K562 (cell line): ENCODE results near the gene SLC9A1. TPM values are rescaled to one million over a fixed set of nuclear protein-coding genes. Genes with fewer than 3 reads are reported as not detected.

Experiments
- BRD4 ChIP-seq: fragments of 200-600 bp; sonication (generic); IDR thresholded peaks from 2 replicates; pipeline ENCODE4 v1.6.1; 2017; ENCODE audit warnings: inconsistent platforms
- CAMTA2 ChIP-seq: fragments of 250-450 bp; sonication (Bioruptor Pico); conservative IDR thresholded peaks from 2 replicates; pipeline ENCODE4 v1.5.1; 2022
- CC2D1A ChIP-seq: fragments of 450-650 bp; IDR thresholded peaks from 2 replicates; pipeline ENCODE4 v1.6.1; 2017; ENCODE audit warnings: mild to moderate bottlenecking
- HNRNPL ChIP-seq: fragments of 200-400 bp; formaldehyde crosslinking; IDR thresholded peaks from 2 replicates; pipeline ENCODE4 v1.6.1; 2017; ENCODE audit warnings: low read depth, mild to moderate bottlenecking, low read length
- MEIS2 ChIP-seq: fragments of 450-650 bp; IDR thresholded peaks from 2 replicates; pipeline ENCODE4 v1.6.1; 2014; ENCODE audit warnings: mild to moderate bottlenecking; ENCODE audit not compliant: partially characterized antibody
- NEUROD1 ChIP-seq: fragments of 150-350 bp; IDR thresholded peaks from 2 replicates; pipeline ENCODE4 v1.6.1; 2014; ENCODE audit warnings: borderline replicate concordance, low read length, low read depth; ENCODE audit not compliant: partially characterized antibody
- RHOXF2B ChIP-seq: fragments of 250-450 bp; sonication (Bioruptor Pico); conservative IDR thresholded peaks from 2 replicates; pipeline ENCODE4 v1.5.1; 2021
- TEAD4 ChIP-seq, 2 experiments: sonication (generic) in 1 of 2; formaldehyde crosslinking in 1 of 2; IDR thresholded peaks; 2 replicates each; pipeline versions ENCODE4 v1.6.1 to v1.8.0; 2012 to 2022; ENCODE audit warnings: borderline replicate concordance in 1 of 2, inconsistent platforms in 1 of 2, low read length in 1 of 2, mild to moderate bottlenecking in 1 of 2, missing genetic modification reagents in 1 of 2
- ZNF347 ChIP-seq: fragments of 450-650 bp; formaldehyde crosslinking; IDR thresholded peaks from 2 replicates; pipeline ENCODE4 v1.4.0; 2020; ENCODE audit warnings: low read depth, mild to moderate bottlenecking, moderate library complexity
- ZNF561 ChIP-seq: fragments of 450-650 bp; formaldehyde crosslinking; conservative IDR thresholded peaks from 2 replicates; pipeline ENCODE4 v1.4.0; 2020; ENCODE audit warnings: mild to moderate bottlenecking, moderate library complexity
- polyA plus RNA-seq, 8 experiments: library from polyadenylated mRNA; depleted of rRNA in 4 of 8; stranded (reverse) in 5 of 8; unstranded in 3 of 8; fragments of >200 nt; fragmentation: Nextera tagmentation in 2 of 8; fragmentation: Illumina TruSeq in 1 of 8; extraction: Ambion mirVana in 2 of 8; extraction: Trizol in 1 of 8; gene quantifications; 2 replicates each; pipeline versions ENCODE4 v1.2.1 to v1.2.3, GENCODE V29; 2011 to 2014; ENCODE audit warnings: inconsistent platforms in 1 of 8, missing spikeins in 1 of 8
- total RNA-seq, 7 experiments: library from RNA; depleted of rRNA in 6 of 7; stranded (reverse); fragments of >200 nt in 6 of 7; fragmentation: Illumina TruSeq in 2 of 7; extraction: Trizol in 2 of 7; gene quantifications; 2 replicates each; pipeline versions ENCODE4 v1.2.1 to v1.2.3, GENCODE V29; 2011 to 2021; ENCODE audit warnings: low replicate concordance in 1 of 7
- TF ChIP-seq, protein P1 (sequence below): fragments of 250-450 bp; sonication (Bioruptor Pico); IDR thresholded peaks from 2 replicates; pipeline ENCODE4 v1.8.0; 2021; ENCODE audit warnings: moderate library complexity, mild to moderate bottlenecking, inconsistent platforms
- TF ChIP-seq, protein P2 (sequence below): fragments of 200-600 bp; sonication (generic); IDR thresholded peaks from one replicate; pipeline ENCODE4 v1.6.1; 2012; ENCODE audit warnings: mild to moderate bottlenecking, low read depth, low read length, inconsistent platforms
- TF ChIP-seq, protein P3 (sequence below): fragments of 250-450 bp; sonication (Bioruptor Pico); IDR thresholded peaks from 2 replicates; pipeline ENCODE4 v1.8.0; 2021; ENCODE audit warnings: moderate library complexity, mild to moderate bottlenecking, inconsistent platforms
- TF ChIP-seq, protein P4 (sequence below): fragments of 450-650 bp; IDR thresholded peaks from 2 replicates; pipeline ENCODE4 v1.6.1; 2016; ENCODE audit warnings: antibody characterized with exemption

Gene SLC9A1
- total and polyA plus RNA-seq, 9 of the 15 experiments (the other 6 are each of a cell fraction or from before 2014, with no cell fraction given) = 0.59 to 14.4 (median 2.0) TPM

DNA sequence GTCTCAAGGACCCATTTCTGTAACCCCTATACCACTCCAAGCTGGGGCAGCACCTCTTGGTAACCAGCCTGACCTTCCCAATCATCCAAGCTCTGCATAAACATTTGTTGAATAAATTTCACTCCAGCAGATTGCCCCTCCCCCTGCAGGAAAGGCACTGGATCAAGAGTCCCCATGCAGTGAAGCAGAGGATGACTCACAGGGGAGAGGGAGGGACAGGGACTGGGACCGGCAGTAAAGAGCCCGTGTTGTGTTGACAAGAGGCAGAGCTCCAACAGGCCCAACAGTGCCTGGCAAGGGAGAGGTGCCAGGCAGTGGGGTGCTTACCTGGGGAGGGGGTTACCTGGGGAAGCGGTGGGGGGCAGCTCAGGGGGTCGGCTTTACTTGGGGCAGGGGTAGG, 32.3 kb downstream of the SLC9A1 start (continued):
- TF ChIP-seq, protein P1, sequence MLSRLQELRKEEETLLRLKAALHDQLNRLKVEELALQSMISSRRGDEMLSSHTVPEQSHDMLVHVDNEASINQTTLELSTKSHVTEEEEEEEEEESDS (CRISPR knock-in tag) = no peak
- TF ChIP-seq, protein P2, sequence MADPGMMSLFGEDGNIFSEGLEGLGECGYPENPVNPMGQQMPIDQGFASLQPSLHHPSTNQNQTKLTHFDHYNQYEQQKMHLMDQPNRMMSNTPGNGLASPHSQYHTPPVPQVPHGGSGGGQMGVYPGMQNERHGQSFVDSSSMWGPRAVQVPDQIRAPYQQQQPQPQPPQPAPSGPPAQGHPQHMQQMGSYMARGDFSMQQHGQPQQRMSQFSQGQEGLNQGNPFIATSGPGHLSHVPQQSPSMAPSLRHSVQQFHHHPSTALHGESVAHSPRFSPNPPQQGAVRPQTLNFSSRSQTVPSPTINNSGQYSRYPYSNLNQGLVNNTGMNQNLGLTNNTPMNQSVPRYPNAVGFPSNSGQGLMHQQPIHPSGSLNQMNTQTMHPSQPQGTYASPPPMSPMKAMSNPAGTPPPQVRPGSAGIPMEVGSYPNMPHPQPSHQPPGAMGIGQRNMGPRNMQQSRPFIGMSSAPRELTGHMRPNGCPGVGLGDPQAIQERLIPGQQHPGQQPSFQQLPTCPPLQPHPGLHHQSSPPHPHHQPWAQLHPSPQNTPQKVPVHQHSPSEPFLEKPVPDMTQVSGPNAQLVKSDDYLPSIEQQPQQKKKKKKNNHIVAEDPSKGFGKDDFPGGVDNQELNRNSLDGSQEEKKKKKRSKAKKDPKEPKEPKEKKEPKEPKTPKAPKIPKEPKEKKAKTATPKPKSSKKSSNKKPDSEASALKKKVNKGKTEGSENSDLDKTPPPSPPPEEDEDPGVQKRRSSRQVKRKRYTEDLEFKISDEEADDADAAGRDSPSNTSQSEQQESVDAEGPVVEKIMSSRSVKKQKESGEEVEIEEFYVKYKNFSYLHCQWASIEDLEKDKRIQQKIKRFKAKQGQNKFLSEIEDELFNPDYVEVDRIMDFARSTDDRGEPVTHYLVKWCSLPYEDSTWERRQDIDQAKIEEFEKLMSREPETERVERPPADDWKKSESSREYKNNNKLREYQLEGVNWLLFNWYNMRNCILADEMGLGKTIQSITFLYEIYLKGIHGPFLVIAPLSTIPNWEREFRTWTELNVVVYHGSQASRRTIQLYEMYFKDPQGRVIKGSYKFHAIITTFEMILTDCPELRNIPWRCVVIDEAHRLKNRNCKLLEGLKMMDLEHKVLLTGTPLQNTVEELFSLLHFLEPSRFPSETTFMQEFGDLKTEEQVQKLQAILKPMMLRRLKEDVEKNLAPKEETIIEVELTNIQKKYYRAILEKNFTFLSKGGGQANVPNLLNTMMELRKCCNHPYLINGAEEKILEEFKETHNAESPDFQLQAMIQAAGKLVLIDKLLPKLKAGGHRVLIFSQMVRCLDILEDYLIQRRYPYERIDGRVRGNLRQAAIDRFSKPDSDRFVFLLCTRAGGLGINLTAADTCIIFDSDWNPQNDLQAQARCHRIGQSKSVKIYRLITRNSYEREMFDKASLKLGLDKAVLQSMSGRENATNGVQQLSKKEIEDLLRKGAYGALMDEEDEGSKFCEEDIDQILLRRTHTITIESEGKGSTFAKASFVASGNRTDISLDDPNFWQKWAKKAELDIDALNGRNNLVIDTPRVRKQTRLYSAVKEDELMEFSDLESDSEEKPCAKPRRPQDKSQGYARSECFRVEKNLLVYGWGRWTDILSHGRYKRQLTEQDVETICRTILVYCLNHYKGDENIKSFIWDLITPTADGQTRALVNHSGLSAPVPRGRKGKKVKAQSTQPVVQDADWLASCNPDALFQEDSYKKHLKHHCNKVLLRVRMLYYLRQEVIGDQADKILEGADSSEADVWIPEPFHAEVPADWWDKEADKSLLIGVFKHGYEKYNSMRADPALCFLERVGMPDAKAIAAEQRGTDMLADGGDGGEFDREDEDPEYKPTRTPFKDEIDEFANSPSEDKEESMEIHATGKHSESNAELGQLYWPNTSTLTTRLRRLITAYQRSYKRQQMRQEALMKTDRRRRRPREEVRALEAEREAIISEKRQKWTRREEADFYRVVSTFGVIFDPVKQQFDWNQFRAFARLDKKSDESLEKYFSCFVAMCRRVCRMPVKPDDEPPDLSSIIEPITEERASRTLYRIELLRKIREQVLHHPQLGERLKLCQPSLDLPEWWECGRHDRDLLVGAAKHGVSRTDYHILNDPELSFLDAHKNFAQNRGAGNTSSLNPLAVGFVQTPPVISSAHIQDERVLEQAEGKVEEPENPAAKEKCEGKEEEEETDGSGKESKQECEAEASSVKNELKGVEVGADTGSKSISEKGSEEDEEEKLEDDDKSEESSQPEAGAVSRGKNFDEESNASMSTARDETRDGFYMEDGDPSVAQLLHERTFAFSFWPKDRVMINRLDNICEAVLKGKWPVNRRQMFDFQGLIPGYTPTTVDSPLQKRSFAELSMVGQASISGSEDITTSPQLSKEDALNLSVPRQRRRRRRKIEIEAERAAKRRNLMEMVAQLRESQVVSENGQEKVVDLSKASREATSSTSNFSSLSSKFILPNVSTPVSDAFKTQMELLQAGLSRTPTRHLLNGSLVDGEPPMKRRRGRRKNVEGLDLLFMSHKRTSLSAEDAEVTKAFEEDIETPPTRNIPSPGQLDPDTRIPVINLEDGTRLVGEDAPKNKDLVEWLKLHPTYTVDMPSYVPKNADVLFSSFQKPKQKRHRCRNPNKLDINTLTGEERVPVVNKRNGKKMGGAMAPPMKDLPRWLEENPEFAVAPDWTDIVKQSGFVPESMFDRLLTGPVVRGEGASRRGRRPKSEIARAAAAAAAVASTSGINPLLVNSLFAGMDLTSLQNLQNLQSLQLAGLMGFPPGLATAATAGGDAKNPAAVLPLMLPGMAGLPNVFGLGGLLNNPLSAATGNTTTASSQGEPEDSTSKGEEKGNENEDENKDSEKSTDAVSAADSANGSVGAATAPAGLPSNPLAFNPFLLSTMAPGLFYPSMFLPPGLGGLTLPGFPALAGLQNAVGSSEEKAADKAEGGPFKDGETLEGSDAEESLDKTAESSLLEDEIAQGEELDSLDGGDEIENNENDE = no peak
- TF ChIP-seq RHOXF2B (CRISPR knock-in tag) (no peak), CAMTA2 (no peak), CC2D1A (no peak), NEUROD1 (peak; percentile 74), TEAD4 (IDR thresholded peaks at IDR 0.05; ENCODE audit: low read length) (no peak), TEAD4 (CRISPR knock-in tag; IDR thresholded peaks at IDR 0.05; ENCODE audit: borderline replicate concordance) (no peak), HNRNPL (no peak), ZNF347 (CRISPR knock-in tag) (no peak), ZNF561 (no peak), MEIS2 (peak; percentile 21), BRD4 (no peak)
- TF ChIP-seq, protein P3, sequence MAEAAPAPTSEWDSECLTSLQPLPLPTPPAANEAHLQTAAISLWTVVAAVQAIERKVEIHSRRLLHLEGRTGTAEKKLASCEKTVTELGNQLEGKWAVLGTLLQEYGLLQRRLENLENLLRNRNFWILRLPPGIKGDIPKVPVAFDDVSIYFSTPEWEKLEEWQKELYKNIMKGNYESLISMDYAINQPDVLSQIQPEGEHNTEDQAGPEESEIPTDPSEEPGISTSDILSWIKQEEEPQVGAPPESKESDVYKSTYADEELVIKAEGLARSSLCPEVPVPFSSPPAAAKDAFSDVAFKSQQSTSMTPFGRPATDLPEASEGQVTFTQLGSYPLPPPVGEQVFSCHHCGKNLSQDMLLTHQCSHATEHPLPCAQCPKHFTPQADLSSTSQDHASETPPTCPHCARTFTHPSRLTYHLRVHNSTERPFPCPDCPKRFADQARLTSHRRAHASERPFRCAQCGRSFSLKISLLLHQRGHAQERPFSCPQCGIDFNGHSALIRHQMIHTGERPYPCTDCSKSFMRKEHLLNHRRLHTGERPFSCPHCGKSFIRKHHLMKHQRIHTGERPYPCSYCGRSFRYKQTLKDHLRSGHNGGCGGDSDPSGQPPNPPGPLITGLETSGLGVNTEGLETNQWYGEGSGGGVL (CRISPR knock-in tag) = no peak
- TF ChIP-seq, protein P4, sequence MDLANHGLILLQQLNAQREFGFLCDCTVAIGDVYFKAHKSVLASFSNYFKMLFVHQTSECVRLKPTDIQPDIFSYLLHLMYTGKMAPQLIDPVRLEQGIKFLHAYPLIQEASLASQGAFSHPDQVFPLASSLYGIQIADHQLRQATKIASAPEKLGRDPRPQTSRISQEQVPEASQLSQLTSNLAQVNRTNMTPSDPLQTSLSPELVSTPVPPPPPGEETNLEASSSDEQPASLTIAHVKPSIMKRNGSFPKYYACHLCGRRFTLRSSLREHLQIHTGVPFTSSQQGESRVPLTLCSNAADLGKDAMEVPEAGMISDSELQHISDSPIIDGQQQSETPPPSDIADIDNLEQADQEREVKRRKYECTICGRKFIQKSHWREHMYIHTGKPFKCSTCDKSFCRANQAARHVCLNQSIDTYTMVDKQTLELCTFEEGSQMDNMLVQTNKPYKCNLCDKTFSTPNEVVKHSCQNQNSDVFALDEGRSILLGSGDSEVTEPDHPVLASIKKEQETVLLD = no peak
